ENCODE measurements around the gene ACACA. TPM values are rescaled to one million over a fixed set of nuclear protein-coding genes. Genes with fewer than 3 reads are reported as not detected.

ACACA gene
- total RNA-seq, 4 donors from 2014 or later, result 30.0 to 69.7 (median 49.9) TPM

DNA sequence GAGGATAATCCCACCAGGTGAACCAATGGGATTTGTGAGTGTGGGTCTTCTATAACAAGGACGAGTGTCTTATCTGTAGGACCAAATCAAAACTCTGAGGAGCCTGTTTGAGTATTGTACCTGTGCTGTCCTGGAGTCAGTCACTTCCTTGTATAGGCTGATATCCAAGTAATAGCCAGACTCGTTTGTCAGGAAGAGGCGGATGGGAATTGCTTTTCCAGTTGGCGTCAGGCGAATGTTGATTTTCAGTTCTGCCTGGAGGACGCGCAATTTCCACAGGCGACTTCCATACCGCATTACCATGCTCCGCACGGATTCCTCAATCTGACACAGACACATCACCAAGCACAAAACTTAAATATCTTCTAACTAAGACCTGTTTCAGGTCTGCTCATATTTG lies 218.5 kb downstream of the ACACA start:
- DNase-seq (ENCODE audit: low spot score in 2 of 2), result no peak
- H3K4me3 ChIP-seq, result no peak overlapping the region
- H3K27me3 ChIP-seq, result no peaks in the 10 kb centered on the region
- H3K27ac ChIP-seq, result no peak overlapping the region
- TF ChIP-seq POLR2A (IDR thresholded peaks at IDR 0.05), result no peak
- no peak for TF ChIP-seq EP300 (IDR thresholded peaks at IDR 0.05)
- TF ChIP-seq, protein P1, sequence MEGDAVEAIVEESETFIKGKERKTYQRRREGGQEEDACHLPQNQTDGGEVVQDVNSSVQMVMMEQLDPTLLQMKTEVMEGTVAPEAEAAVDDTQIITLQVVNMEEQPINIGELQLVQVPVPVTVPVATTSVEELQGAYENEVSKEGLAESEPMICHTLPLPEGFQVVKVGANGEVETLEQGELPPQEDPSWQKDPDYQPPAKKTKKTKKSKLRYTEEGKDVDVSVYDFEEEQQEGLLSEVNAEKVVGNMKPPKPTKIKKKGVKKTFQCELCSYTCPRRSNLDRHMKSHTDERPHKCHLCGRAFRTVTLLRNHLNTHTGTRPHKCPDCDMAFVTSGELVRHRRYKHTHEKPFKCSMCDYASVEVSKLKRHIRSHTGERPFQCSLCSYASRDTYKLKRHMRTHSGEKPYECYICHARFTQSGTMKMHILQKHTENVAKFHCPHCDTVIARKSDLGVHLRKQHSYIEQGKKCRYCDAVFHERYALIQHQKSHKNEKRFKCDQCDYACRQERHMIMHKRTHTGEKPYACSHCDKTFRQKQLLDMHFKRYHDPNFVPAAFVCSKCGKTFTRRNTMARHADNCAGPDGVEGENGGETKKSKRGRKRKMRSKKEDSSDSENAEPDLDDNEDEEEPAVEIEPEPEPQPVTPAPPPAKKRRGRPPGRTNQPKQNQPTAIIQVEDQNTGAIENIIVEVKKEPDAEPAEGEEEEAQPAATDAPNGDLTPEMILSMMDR (IDR thresholded peaks at IDR 0.05), result no peak
- no peaks in the 10 kb centered on the region for H3K4me1 ChIP-seq
- H3K9me3 ChIP-seq, result no peaks in the 10 kb centered on the region
- H3K36me3 ChIP-seq, result peaks cover 0 to 65% (median 6%) of the 10 kb centered on the region in 3 donors
- 93 to 95% methylated on average over 11 of the region's 11 CpGs for WGBS, 2 donors

DNA sequence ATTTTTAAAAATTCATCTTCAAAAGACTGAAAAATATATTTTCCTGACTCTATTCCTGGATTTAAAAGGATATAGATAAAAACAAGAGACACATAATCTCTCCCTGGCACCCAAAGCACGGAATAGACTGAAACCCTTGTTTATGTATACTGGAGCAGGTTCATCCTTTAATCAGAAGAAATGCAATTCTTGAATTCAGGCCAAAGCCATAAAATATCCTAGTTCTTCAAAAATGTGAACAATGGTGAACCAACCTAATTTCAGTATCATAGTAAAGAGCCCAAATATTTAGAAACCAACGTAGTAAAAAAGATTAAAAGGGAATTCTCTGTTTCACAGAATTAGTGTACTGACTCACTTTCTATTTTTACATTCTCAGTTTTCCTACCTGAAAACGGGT lies 219.4 kb downstream of the ACACA start:
- TF ChIP-seq EP300 (IDR thresholded peaks at IDR 0.05) (no peak), POLR2A (IDR thresholded peaks at IDR 0.05) (no peak)
- TF ChIP-seq, protein P1 (IDR thresholded peaks at IDR 0.05), result no peak

DNA sequence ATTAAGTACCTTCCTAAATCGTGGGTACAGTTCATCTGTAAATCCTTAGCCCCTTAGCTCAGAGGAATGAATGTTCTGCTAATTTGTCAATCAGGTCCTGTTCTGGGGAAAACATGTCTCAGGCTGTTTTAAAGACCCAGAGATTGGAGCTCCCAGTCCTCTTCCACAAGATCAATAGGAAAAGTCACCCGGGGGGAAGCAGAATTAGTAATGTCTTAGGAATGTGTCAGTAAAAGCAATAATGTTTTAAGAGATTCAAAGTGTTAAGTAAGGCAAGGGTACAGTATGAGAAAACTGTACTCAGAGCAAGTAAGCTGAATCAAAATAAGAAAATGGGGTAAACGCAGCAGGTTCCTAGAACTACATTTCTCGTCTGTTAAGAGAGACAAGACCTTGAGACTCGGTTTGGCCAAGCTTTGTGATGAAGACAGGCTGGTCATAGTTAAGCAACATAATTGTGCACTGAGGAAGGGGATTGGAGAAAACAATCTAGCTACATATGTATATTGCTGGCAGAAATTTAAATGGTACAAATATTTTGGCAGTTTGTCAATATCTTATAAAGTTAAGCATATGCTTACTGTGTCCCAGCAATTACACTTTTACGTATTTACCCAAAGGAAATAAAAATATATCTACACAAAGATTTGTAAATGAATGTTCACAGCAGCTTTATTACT lies 223.7 kb downstream of the ACACA start:
- 59 to 61% methylated on average over 6 of the region's 6 CpGs for WGBS, 2 donors
- Histone ChIP-seq H3K27me3 (no peaks in the 10 kb centered on the region), H3K36me3 (peaks cover 0 to 60% (median 0%) of the 10 kb centered on the region in 3 donors), H3K27ac (no peak overlapping the region), H3K9me3 (no peaks in the 10 kb centered on the region), H3K4me3 (no peak overlapping the region), H3K4me1 (peaks cover 0 to under 1% (median 0%) of the 10 kb centered on the region in 4 donors)
- no peak for DNase-seq (ENCODE audit: low spot score in 2 of 2)
- TF ChIP-seq POLR2A (IDR thresholded peaks at IDR 0.05) (no peak), EP300 (IDR thresholded peaks at IDR 0.05) (no peak)
- TF ChIP-seq, protein P1 (IDR thresholded peaks at IDR 0.05), result no peak

More for the DNA sequence above, 219.4 kb downstream of the ACACA start:
- 68 to 71% methylated on average over 3 of the region's 3 CpGs for WGBS, 2 donors
- H3K27ac ChIP-seq, result no peak overlapping the region
- H3K27me3 ChIP-seq, result no peaks in the 10 kb centered on the region
- no peaks in the 10 kb centered on the region for H3K9me3 ChIP-seq
- H3K36me3 ChIP-seq, result peaks cover 0 to 65% (median 6%) of the 10 kb centered on the region in 3 donors
- no peaks in the 10 kb centered on the region for H3K4me1 ChIP-seq
- DNase-seq (ENCODE audit: low spot score in 2 of 2), result no peak
- H3K4me3 ChIP-seq, result no peak overlapping the region

DNA sequence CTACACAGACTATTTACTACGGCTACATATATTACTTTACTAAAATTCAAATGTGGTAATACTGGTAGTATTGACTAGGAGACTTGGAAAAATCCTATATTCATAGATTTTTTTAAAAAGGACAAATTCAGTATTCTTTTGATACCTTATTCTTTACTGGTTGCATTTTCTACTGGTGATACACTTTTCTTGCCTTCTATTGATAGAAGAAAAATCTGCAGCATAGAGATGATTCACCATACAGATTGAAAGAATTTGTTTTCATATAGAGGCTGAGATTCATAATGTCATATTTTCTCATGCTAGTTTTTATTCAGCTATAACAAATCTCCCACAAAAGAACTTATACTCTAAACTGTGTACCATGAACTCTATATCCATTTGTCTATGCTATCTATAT lies 226.3 kb downstream of the ACACA start:
- H3K9me3 ChIP-seq, result no peaks in the 10 kb centered on the region
- H3K27me3 ChIP-seq, result no peaks in the 10 kb centered on the region
- no peak overlapping the region for H3K4me3 ChIP-seq
- TF ChIP-seq POLR2A (IDR thresholded peaks at IDR 0.05), result no peak
- TF ChIP-seq, protein P1 (IDR thresholded peaks at IDR 0.05), result no peak
- TF ChIP-seq EP300 (IDR thresholded peaks at IDR 0.05), result no peak
- no peak overlapping the region for H3K27ac ChIP-seq
- H3K36me3 ChIP-seq, result peaks cover 0 to 39% (median 0%) of the 10 kb centered on the region in 3 donors
- H3K4me1 ChIP-seq, result peaks cover 0 to 7% (median 0%) of the 10 kb centered on the region in 4 donors
- no peak for DNase-seq (ENCODE audit: low spot score in 2 of 2)
- WGBS, 2 donors, result 89 to 94% methylated on average over 1 of the region's 1 CpG

DNA sequence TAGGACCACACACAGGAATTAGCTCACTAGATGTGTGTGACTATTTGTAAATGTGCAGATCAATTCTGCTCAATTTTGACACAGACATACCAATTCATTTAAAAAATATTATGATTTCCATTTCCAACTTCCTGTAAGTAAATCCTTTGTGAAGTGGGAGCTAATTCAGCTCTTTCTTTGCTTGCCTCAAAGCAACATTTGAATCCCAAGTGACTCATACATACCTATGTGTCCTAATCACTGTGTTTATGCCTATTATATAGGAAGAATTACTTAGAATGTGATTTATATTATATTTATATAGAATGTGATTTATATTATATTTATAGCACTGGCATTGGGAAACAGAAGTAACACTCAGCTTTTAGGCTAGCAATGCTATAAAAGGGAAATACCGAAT lies 226.7 kb downstream of the ACACA start:
- 93 to 97% methylated on average over 1 of the region's 1 CpG for WGBS, 2 donors
- peaks cover 0 to 7% (median 0%) of the 10 kb centered on the region in 4 donors for H3K4me1 ChIP-seq
- no peak overlapping the region for H3K27ac ChIP-seq
- TF ChIP-seq POLR2A (IDR thresholded peaks at IDR 0.05), result no peak
- TF ChIP-seq, protein P1 (IDR thresholded peaks at IDR 0.05), result no peak
- TF ChIP-seq EP300 (IDR thresholded peaks at IDR 0.05), result no peak
- H3K27me3 ChIP-seq, result no peaks in the 10 kb centered on the region
- no peak for DNase-seq (ENCODE audit: low spot score in 2 of 2)
- peaks cover 0 to 39% (median 0%) of the 10 kb centered on the region in 3 donors for H3K36me3 ChIP-seq
- no peaks in the 10 kb centered on the region for H3K9me3 ChIP-seq
- no peak overlapping the region for H3K4me3 ChIP-seq

Measured in tibial nerve (tissue), 4 donors.